ENCODE data around the gene CANX.
"Not testable (repeated sequence)": the region's sequence is repeated elsewhere in the genome, so short reads cannot be mapped to it uniquely, and the experiment has no call there.

The CANX gene

DNA sequence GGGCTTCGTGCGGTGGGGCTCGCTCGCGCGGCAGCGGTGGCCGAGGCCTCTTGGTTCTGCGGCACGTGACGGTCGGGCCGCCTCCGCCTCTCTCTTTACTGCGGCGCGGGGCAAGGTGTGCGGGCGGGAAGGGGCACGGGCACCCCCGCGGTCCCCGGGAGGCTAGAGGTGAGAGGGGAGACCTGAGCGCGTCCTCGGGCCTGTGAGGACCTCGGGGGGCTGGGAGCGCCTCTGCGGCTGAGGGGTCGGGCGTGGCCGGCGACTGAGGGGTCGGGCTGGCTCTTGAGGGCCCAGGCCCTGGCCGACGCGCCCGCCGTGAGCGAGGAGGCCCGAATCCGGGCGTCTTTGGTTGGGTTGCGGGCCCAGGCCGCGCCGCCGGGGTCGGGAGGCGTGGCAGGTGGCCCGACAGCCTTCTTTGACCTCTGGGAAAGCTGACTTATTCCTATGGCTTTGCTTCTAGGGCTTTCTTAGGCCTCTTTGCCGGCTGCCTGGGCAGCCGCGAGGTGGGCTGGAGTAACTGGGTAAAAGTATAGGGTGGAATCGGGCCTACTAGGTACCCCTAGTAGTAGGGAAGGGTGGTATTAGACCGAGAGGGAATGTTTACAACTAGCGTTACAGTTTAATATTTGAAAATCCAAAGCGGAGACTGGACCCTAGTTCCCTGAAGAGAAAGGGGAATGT lies at the start of gene CANX:
Gene CANX, plus strand, starts transcription at position 33 of the 681 bp plus-strand sequence. CDS start 6,715 bp downstream, outside the sequence.
- DNase-seq (ENCODE audit: low read depth) = no peak

DNA sequence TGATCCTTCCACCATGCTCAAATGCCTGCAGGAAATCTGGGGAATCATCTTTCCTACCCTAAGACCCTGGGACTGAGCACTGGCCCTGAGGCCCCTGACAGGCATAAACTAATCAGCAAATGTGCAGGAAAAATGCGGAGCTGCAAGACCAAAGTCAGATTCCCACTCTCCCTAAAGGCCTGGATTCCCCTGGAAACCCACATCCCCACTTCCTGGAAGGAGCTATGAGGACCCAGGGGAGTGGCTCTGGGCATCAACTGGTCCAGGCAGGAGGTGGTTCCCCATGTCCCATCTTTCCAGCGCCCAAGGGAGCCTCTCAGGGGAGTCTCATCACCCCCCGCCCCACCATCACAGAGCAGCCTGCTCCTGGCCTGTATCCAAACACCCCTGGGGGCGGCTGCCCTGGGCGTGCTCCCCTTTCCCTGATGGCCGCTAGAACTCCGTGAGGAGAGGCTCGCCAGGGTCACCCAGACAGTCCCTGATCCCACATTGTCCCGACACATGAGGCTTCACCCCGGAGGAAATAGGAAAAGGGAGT lies 49.5 kb upstream of the CANX start:
- DNase-seq (ENCODE audit: low read depth) = not testable (repeated sequence)

- not testable (repeated sequence) for DNase-seq (ENCODE audit: low read depth)
These were observed 48.5 kb upstream of the CANX start for GRCh38 chr5:179650245-179650644.

GRCh38 chr5:179653135-179653534 lies 45.6 kb upstream of the CANX start:
- DNase-seq (ENCODE audit: low read depth) = not testable (repeated sequence)

GRCh38 chr5:179657302-179658178 lies 41.2 kb upstream of the CANX start:
- DNase-seq (ENCODE audit: low read depth) = not testable (repeated sequence)

GRCh38 chr5:179658179-179658856 lies 40.4 kb upstream of the CANX start:
- DNase-seq (ENCODE audit: low read depth) = peak; percentile 25

GRCh38 chr5:179661647-179662046 lies 37.1 kb upstream of the CANX start:
- DNase-seq (ENCODE audit: low read depth) = not testable (repeated sequence)

- no peak for DNase-seq (ENCODE audit: low read depth)
These were observed 30.4 kb upstream of the CANX start for GRCh38 chr5:179668391-179668790.

DNA sequence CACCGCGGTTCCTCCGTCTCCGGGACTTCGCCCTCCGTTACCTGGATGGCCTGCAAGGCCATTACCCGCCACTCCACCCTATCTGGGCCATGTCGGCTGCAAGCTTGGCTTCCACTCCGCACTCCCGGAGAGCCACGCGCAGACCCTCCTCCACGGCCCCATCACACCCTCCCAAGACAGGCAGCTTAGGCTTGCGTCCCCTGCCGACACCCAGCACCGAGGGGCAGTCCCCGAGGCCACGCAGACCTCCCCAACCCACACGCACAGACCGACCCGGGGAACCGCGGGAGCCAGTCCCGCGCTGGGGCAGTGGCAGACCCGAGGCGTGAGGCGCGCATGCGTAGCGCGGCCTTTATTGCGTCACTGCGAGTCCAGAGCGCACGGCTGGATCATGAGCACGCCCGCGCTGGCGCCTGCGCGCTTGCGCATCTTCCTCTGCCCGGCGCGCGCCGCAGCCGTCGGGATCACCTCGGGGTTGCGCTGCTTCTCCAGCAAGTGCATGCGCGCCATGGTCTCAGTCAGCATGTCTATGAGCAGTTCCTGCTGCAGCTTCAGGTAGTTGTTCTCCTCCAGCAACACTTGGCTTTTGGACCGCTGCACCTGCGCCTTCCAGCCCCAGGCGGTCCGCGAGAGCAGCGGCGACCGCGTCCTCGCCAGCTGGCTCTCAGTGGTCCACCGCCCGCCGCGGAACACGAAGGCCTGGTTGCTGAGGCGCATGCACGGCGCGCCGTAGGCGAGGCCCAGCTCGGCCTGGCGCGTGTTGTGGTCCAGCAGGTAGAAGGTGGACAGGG lies 20.3 kb upstream of the CANX start:
- peak; percentile 90 for DNase-seq (ENCODE audit: low read depth)

- no peak for DNase-seq (ENCODE audit: low read depth)
These were observed 19.6 kb upstream of the CANX start for GRCh38 chr5:179679014-179679674.

DNA sequence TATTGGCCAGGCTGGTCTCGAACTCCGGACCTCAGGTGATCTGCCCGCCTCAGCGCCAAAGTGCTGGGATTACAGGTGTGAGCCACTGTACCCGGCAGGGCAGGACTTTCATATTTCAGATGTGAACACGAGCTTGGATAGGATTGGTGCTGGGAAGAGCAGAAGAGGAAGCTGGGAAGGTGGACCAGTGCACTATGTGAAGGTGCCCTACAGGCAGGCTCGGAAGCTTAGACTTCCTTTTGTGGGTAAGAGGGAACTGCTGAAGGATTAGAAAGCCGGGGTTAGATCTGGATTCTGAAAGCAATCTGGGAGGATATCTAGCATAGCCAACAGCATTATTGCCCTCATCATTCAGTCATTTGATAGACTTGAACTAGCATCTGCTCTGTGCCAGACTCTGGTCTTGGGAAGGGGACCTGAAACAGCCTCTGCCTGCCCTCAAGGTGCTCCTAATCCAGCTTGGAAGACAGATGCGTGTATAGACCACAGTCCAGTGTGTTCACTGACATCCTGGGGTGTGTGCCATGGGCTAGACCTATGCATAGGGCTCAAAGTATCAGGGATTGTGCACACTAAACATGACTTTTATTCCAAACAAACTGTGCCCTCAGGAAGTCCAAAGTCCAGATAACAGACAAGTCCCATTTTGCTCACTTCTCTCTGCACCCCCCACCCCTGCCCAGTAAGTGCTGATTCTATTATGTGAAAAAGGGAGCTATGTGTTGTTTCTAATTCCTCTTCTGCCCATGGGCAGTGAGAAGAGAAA lies 18.6 kb upstream of the CANX start:
- DNase-seq (ENCODE audit: low read depth) = no peak

DNA sequence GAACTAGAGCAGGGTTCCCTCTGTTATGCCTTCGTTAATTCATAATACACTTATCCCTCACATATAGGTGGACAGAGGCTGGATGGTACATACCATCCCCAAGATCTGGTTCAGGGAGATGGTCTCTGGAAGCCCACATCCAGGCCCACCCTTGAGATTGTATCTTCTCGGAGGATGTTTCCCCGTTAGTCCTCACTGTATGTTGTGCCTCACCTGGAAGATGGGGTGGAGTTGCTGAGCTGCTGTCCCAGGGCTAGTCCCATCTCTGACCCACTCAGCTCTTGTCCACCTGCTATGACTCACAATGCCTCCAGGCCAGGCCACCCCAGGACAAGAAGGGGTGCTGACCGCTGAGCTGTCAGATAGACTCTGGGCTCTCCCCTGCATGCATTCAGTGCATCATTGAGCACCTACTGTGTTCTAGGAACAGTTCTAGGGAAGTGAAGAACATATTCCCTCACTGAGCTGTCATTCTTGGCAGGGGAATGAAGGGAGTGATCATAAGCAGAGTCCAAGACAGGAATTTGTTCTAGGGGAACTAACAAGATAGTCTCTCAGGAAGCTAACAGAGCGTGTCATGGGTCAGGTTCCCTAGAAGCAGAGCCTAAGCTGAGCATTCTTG lies 17.9 kb upstream of the CANX start, which contains the start of gene CBY3:
Gene CBY3, minus strand, starts transcription at position 255 of the 622 bp plus-strand sequence. Its CDS starts 116 bp downstream, at position 139.
- no peak for DNase-seq (ENCODE audit: low read depth)

GRCh38 chr5:179689212-179689611 lies 9.6 kb upstream of the CANX start:
- not testable (repeated sequence) for DNase-seq (ENCODE audit: low read depth)

DNA sequence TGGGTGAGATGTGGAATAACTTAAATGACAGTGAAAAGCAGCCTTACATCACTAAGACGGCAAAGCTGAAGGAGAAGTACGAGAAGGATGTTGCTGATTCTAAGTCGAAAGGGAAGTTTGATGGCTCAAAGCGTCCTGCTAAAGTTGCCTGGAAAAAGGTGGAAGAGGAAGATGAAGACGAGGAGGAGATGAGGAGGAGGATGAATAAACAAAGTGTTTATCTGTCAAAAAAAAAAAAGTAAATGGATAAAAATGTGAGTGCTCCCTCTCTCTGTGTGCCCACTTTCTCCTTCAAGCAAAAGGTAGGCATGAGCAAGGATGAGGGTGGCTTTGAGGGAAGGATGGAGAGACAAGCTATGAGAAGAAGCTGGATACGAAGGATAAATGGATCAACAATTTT lies 4.2 kb upstream of the CANX start:
- no peak for DNase-seq (ENCODE audit: low read depth)

- DNase-seq (ENCODE audit: low read depth) = no peak
These were observed 2.2 kb upstream of the CANX start for GRCh38 chr5:179696603-179697002.

- no peak for DNase-seq (ENCODE audit: low read depth)
These were observed 1.7 kb upstream of the CANX start for GRCh38 chr5:179697108-179697507.

- DNase-seq (ENCODE audit: low read depth) = not testable (repeated sequence)
These were observed 1.2 kb upstream of the CANX start for GRCh38 chr5:179697543-179697942.

DNA sequence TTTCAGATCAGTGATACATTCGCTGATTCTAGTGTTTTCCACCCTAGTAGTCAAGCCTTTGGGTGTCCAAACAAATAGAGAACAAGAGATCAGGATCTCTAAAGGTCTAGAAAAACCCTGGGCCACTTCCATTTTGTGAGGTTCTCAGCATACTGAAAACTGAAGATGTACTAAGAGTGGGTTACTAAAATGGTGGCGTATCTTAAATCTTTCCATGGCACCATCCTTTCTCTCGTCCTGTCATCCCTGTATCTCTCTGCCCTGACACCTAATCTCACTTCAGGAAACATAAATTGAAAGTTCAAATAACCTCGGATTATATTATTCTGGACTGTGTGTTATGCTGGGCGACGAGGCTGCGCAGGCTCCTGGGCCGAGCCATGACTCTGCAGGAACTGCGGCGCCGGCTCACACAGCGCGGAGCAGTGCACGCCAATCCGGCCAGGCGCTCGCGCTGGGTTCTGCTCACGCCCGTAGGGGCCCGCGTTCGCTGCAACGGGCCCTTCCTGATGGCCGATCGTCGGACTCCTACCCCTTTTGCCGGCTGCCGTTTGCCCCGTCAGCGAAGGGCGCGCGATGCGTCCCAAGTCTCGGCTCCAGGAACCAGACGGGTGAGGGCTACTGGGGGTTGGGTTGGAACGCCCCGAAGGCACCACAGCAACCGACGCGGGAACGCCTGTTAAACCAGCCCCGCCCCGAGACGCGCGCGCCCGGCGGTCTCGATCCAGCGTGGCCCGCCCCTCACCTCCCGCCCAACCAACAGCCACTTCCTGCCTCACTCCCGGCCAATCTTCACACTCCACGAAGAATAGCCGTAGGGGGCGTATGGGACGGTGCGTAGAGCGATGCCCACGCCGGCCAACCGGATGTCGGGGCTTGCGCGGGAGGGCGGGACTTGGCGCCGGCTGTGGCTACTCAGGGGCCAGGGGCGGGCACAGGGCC lies 503 bp upstream of the CANX start:
- peak; percentile 99 for DNase-seq (ENCODE audit: low read depth)

All from stromal cell of bone marrow (primary cell).